AG10803 (cell line): ENCODE measurements around the gene TMEM165.

ENCODE experiments used
- DNase-seq: peaks from one replicate; pipeline ENCODE4 v3.0.0; 2010; ENCODE audit warnings: low read depth
- H3K4me3 ChIP-seq: 2 replicates; pipeline ENCODE4 v1.5.1; 2011; ENCODE audit warnings: mild to moderate bottlenecking, low read length, control low read depth
- TF ChIP-seq, protein P1 (sequence below): conservative IDR thresholded peaks from 2 replicates; pipeline ENCODE4 v1.5.1; 2011; ENCODE audit warnings: mild to moderate bottlenecking, low read length, control low read depth, inconsistent platforms

TMEM165 gene

DNA sequence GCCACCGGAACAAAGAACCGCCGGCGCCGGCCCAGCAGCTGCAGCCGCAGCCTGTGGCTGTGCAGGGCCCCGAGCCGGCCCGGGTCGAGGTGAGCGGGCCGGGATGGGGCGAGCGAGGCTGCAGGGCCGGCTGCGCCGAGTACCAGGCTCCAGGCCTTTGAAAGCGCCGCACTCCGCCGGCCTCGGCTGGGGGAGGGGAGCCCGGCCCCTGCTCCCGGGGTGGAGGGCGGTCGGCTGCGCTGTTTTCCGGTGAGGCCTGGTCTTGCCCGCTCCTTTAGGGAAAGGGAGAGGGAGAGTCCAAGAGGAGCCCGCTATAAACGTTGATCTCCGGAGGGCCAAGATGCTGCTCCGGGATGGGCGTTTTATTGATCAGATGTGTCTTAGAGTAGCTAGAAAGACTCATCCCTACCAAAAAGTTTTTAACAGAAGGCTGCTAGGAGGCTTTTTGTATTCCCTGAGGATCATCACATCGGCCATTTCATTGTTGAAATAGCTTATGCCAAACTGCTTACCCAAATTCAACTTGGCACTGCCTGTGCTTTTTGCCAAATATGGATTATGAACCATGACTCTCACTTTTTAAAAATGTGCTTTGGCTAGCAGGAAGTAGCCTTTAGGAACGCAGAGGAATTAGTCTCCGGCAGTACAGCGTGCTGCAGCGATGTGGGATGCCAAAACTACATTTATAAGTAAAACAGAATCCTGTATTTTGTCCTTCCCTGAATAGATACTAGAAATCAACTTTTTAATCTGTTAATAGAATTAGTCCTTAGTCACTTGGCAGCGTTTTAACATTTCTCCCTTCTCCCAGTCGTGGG lies 760 bp downstream of the TMEM165 start:
- TF ChIP-seq, protein P1, sequence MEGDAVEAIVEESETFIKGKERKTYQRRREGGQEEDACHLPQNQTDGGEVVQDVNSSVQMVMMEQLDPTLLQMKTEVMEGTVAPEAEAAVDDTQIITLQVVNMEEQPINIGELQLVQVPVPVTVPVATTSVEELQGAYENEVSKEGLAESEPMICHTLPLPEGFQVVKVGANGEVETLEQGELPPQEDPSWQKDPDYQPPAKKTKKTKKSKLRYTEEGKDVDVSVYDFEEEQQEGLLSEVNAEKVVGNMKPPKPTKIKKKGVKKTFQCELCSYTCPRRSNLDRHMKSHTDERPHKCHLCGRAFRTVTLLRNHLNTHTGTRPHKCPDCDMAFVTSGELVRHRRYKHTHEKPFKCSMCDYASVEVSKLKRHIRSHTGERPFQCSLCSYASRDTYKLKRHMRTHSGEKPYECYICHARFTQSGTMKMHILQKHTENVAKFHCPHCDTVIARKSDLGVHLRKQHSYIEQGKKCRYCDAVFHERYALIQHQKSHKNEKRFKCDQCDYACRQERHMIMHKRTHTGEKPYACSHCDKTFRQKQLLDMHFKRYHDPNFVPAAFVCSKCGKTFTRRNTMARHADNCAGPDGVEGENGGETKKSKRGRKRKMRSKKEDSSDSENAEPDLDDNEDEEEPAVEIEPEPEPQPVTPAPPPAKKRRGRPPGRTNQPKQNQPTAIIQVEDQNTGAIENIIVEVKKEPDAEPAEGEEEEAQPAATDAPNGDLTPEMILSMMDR = no peak
- peak overlapping the region; percentile 84 for H3K4me3 ChIP-seq
- DNase-seq = peak; percentile 71

DNA sequence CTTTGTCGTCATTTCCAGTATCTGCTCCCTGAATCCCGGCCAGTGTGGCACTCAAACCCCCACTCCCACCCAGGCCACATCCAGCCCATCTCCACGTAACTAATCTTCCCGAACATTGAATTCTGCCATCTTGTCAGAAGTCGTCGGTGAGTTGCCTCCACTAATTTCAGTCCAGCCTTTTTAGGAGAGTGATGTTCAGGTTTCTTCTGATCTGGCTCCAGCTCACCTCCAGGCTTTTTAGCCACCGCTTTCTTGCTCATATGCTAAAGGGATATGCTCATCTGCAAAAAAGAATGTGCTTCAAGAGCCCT lies 1.3 kb downstream of the TMEM165 start:
- TF ChIP-seq, protein P1 = no peak
- peak overlapping the region; percentile 84 for H3K4me3 ChIP-seq
- DNase-seq = no peak

DNA sequence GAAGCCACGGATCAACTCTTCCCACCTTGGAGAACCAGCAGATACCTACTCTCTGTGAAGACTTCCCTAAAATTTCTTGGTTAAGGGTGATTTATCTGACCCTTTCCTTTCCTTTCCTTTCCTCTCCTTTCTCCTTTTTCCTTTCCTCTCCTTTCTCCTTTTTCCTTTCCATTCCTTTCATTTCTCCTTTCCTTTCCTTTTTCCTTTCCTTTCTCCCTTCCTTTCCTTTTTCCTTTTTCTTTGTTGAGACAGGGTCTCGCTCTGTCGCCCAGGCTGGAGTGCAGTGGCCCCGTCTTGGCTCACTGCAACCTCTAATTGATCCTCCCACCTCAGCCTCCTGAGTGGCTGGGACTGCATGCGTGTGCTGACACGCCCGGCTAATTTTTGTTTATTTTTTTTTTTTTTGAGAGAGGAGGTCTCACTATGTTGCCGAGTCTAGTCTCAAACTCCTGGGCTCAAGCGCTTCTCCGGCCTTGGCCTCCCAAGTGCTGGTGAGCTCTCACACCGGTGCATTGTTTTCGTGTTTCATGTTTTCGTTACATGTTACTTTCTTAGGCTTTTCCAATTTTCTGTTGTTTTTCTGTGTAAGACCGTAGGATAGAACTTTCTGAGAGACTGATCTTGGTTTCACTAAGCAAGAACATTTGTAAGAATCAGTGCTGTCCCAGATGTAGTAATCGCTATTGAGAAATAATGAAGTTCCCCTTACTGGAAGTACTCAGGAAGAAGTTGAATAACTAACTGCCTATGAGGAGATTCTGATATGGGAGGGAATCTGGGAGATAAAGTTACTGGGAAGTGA lies 2.0 kb downstream of the TMEM165 start:
- DNase-seq = peak; percentile 81
- H3K4me3 ChIP-seq = peak overlapping the region; percentile 84
- TF ChIP-seq, protein P1 = no peak

DNA sequence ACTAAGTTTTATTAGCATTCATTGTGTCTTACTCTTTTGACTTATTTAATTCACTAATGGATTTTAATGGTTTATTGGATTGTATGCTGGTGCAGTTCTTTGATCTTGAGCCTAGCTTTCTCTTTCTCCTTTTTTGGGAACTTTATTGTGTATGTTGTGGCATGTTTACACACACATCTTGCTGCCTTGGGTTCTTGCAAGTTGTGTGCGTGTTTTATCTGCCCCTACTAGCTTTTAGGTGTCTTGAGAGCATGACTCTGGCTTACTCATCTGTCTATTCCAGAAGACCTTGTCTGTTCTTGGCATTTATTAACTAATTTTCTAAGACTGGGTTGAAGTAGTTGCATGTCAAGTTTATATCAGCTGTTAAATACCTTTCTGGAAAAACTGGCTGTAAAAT lies 2.7 kb downstream of the TMEM165 start:
- DNase-seq = peak; percentile 26
- H3K4me3 ChIP-seq = peak overlapping the region; percentile 84
- TF ChIP-seq, protein P1 = no peak

DNA sequence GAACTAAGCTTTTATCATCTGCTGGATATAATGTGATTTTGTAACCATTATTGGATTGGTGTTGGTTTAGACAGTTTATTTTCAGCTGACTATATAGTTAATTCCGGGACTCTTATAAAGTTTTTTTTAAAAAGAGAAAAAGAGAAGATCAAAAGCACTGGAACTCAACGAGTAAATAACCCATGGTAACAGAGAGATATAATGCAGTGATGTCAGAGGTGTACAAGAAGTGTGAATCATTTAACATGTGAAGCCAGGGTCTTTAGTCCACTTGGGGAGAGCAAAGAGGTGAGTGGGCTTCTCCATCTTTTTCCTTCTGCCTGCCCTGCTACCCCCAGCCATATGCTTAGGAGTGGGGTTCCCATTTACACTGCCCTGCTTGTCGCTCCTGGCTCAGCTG lies 3.2 kb downstream of the TMEM165 start:
- peak overlapping the region; percentile 84 for H3K4me3 ChIP-seq
- DNase-seq = no peak
- TF ChIP-seq, protein P1 = no peak

DNA sequence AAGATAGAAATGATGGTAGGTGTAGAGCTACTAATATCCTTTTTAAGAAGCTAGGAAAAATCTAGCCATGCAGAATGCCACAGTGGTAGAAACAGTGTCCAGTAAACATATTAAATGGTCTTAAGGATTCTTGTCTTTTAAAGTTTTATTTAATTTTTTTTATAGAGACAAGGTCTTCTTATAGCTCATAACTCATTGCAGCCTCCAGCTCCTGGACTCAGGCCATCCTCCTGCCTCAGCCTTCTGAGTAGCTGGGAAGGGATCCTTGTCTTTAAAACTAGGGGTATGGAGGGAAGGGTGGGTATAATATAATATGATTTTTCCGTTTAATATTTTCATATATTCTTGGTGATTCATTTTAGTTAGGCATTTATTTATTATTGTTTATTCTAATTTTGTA lies 3.8 kb downstream of the TMEM165 start:
- no peak overlapping the region for H3K4me3 ChIP-seq
- no peak for DNase-seq
- TF ChIP-seq, protein P1 = no peak

DNA sequence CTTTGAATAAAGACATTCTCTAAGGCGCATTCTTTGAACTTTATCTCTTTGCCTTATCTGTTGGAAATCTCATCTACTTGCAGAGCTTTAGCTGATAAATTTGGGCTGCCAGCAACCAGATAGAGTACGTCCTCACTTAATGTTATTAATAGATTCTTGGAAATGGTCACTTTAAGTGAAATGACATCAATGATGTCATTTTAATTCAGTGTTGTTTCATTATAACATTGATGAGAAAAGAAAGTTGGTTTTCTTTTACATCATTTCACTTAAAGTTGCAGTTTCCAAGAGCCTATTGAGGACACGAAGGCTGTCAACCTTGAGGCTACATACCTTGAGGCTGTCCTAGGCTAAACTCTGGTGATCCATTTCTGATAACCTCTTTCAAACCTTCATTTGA lies 9.3 kb downstream of the TMEM165 start:
- DNase-seq = no peak
- TF ChIP-seq, protein P1 = no peak
- H3K4me3 ChIP-seq = no peak overlapping the region
